Stimulated activated CD4-positive, alpha-beta T cell treated with anti-CD3 and anti-CD28 coated beads, Interleukin-2, amount 100 ng/mL, for 24 hours (primary cell): Measurements from ENCODE around the gene JDP2.

Source experiments
- DNase-seq, 2 donors: peaks; one replicate each; pipeline ENCODE4 v3.0.0-alpha.2; 2020

The JDP2 gene

DNA sequence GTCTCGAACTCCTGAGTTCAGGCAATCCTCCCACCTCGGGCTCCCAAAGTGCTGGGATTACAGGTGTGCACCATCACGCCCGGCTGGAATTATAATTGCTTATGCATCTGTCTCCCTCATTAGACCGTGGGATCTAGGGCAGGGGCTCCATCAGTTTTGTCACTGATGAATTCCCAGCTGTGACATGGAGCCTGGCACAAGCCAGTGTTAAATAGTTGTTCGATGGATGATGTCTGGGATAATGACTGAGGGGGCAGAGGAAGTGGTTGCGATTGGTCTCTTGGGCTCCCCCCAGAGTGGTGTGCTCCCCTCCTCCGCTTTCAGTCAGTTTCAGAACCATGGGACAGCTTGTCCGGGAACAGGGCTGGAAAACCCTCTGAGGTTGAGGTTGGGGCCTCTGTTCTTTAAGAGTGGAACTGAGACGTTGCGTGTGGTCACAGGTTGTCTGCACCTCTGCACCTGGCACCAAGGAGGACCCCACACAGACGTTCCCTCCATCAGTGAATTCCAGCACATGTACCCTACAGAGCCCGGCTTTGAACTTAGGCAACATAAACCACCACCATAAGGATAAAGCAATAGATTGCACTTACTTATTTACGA, 63.7 kb downstream of the JDP2 start:
- DNase-seq, result no peak

DNA sequence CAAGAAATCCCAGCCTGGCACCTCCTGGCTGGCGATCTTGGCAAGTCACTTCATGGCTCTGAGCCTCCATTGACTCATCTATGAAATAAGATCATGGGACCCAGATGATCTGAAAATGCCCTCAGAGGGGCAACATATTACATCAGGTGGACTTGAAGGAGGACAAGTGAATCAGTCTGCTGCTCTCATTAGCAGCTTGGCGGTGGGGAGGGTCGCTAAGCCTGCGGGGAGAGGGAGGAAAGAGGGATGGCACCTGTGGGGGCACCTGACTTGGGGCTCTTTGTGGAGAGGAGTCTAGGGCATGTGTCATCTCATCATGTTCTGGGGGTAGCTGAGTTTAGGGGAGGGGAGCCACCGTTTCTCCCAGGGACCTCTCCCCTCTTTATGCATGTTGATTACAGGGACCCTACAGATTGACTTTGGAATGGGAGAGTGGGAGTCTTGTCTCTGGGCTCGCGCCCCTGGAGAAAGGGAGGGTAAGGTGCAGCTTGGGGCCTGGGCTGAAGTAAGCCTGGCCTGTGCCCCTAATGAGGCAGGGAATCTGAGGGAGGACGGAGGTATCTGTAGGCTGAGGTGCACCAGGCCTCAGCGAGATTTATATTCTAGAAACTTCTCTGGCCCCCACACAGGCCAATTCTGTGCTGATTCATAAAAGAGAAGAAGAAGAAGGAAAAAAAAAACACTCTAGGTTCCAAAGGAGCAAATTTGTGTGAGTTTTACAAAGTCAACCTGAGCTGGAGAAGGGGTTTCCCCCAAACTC, 65.2 kb downstream of the JDP2 start:
- DNase-seq, result no peak

DNA sequence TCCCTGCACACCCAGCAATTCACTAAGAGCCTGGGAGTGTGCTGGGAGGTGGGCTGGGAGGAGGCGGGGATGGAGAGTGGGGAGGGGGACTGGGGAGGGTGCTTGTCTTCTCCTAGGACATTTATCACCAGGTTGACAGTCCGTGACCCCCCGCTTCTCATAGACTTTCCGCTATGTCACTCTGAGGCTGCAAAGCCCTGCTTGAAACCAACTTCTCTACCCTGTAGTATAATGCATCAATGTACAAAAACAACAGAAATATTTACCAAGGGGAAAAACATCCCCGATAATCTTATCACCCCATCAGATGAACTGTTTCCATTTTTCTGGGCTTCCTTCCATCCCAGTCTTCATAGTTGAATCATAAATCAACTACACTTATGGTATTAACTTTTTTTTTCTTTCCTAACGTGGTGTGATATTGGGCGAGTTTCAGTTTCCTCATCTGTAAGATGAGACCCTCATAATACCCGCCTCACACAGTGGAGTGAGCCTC, 65.8 kb downstream of the JDP2 start:
- DNase-seq, result no peak

DNA sequence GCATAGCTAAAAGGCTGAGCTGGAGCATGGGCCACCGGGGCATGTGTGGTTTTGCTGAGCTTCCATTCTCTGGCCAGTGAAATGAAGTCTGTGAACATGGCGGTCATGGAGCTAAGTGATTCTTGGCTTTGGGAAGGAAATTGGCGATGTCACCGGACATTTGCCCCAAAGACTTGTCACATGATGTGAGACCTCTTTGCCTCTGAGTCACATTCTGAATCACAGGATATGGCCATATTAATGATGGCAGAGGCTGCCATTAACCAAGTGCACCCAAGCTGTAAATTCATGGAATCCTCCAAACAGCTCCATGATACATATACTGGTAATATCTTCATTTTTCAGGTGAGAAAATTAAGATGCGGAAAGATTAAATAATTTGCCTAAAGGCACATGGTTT, 67.1 kb downstream of the JDP2 start:
- DNase-seq, result no peak

- no peak for DNase-seq
These were observed 67.6 kb downstream of the JDP2 start for GRCh38 chr14:75495399-75495798.

DNA sequence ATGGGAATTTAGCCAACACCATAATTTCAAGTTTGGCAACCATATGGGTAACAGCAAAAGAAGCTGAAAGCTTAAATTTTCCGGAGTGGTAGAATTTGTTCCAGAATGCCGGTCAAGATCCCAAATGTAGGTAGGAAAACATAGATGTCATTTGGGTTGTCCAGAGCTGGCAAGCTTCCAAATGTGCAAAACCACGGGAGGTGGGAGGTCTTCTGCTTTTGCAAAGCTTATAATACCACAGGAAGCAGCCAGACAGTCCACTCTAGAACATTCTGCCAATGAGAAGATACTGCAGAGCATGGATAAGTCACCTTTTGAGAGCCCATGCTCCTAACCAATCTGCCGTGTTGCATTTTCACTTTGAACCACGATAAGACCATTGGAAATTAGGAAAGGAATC, 68.1 kb downstream of the JDP2 start:
- no peak for DNase-seq

DNA sequence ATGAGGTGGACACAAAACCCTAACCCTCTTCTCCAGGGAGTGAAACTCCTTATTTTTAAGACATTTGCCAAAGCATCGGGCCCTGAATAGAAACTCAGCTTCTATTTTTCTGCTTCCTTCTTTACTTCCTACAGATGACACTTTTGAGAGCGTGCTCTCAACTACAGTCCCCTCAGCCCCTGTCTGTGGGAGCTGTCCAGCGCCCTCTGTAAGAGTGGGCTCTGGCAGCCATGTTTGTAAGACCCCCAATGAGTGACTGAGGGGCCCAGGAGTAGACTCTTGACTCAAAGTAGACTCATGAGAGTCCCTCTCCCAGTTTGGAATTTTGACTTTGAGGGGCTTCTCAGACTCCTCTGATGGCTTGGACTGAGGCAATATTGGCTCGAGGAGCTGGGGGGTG, 68.9 kb downstream of the JDP2 start:
- no peak for DNase-seq

DNA sequence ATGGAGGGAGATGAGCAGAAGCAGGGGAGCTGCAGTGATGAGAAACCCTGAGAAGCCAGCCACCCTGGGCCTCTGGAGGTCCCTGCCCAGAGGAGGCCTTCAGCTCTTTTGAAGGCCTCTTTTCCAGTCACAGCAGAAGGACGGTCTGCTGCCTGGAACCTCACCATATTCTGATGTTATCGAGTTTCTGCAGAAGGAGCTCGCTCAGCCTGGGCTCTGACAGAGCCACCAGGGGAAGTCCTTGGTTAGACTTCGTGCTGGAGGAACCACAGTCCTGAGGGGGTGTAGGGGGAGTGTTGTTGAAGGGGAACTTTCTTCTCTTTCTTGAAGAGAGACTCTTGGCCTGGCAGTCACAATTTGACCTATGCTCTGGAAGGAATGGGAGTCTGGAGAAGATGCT, 69.4 kb downstream of the JDP2 start:
- DNase-seq, result peak in 1 of 2 donors; percentile 35

DNA sequence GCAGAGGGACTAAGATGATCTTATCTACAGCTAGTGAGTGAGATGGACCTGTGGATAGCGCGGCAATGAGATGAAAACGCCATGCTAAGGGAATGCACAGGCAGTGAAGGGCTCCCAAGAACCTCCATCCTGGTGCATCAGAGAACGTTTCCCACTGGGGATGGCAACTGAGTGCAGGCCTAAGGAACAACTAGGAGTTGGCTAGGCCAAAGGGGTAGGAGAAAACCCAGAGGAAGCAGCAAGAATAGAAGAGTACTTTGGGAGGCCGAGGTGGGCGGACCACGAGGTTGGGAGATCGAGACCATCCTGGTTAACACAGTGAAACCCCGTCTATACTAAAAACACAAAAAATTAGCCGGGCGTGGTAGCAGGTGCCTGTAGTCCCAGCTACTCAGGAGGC, 69.9 kb downstream of the JDP2 start:
- no peak for DNase-seq

- no peak for DNase-seq
These were observed 71.5 kb downstream of the JDP2 start for GRCh38 chr14:75499084-75499875.

GRCh38 chr14:75501080-75501479, 73.3 kb downstream of the JDP2 start:
- no peak for DNase-seq

- DNase-seq, result no peak
These were observed 76.6 kb downstream of the JDP2 start for GRCh38 chr14:75504411-75504810.

- DNase-seq, result no peak
These were observed 79.1 kb downstream of the JDP2 start for GRCh38 chr14:75506930-75507329.

- DNase-seq, result no peak
These were observed 82.7 kb downstream of the JDP2 start for GRCh38 chr14:75510547-75510946.

DNA sequence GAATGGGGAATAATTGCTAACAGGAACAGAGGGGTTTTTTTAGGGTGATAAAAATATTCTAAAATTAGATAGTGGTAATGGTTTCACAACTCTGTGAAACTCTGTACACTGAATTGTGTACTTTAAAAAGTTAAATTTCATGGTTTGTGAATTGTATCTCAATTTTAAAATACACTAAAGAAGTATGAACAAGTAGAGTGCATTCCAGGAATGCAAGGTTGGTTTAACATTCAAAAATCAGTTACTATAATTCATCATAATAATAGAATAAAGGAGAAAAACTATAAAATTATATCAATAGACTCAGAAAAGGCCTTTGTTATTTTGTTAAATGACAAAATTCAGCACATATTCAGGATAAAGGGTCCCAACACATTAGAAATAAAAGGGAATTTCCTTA, 83.4 kb downstream of the JDP2 start:
- no peak for DNase-seq

DNA sequence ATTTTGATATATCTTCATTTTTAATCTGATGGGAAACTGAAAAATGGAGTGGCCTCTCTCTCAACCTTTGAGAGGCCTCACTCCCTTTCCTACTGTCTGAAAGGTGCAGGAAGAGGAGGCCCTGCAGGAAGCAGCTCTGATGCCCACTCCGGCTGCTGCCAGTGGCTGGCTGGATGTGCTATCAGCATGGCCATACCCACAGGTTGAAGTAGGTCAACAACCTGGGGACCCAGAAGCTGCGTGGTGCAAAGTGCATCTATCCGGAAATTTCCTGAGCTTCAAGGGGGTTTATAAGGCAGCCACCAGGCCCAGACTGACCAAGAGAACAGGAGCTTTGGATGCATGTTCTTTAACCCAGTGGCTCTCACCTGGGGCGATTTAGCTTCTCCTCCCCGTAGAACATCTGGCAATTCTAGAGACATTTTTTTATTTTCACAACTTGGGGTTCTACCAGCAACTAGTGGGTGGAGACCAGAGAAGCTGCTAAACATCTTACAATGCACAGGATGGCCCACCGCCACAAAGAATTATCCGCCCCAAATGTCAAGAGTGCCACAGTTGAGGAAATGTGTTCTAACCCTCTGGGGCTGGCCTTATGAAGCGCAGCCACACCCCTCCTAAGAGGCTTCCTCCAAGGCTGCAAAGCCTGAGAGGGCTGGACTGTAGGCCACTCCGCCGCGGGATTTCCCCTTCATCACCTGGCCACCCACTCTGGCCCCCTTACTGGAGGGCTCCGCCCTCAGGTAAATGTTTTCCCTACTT, 86.3 kb downstream of the JDP2 start:
- no peak for DNase-seq

DNA sequence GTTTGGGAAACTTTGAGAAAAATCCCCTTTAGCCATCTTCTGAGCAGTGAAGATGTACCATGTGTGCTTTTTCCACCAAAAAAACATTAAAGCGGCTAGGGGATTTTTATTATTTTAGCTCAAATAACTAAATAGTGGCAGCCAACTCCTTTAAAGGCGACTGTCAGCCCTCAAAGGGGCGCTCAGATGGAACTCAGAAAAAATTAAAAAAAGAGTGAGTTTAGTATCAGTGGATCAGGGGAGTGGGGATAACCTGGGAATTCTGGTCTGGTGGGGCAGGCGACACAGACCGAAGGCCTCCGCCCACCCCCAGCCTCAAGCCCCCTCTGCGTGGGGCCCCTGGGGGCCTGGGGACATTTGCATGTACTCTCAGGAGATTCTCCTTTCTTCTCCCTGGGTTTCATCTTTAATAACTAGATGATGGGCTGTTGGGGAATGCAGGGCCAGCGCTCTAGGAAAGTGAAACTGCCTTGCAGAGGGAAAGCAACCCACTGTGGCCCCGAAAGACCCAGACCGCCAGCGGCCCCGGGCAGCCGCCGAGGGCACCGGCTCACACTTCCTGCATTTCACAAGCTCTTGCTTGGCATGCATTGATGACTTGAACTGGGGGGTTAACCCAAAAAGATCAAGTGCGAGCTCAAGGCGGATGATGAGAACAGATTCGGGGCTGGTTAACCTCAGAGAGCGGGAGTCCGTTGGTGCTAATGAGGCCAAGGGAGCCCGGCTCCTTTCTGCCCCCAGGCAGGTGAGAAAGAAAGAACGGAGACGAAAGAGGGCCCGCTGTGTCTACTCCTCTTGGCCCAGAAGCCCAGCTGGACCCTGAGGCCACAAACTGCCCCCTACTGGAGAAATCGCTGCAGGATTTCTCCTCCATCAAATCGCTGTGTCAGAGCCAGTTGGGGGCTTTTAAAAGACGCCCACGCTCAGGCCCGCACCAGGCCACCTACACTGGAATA, 87.1 kb downstream of the JDP2 start:
- DNase-seq, result peak; percentile 46 to 51

- DNase-seq, result no peak
These were observed 87.8 kb downstream of the JDP2 start for GRCh38 chr14:75515629-75515996.

- DNase-seq, result no peak
These were observed 90.8 kb downstream of the JDP2 start for GRCh38 chr14:75518625-75519024.

- no peak for DNase-seq
These were observed 91.6 kb downstream of the JDP2 start for GRCh38 chr14:75519394-75519793.

DNA sequence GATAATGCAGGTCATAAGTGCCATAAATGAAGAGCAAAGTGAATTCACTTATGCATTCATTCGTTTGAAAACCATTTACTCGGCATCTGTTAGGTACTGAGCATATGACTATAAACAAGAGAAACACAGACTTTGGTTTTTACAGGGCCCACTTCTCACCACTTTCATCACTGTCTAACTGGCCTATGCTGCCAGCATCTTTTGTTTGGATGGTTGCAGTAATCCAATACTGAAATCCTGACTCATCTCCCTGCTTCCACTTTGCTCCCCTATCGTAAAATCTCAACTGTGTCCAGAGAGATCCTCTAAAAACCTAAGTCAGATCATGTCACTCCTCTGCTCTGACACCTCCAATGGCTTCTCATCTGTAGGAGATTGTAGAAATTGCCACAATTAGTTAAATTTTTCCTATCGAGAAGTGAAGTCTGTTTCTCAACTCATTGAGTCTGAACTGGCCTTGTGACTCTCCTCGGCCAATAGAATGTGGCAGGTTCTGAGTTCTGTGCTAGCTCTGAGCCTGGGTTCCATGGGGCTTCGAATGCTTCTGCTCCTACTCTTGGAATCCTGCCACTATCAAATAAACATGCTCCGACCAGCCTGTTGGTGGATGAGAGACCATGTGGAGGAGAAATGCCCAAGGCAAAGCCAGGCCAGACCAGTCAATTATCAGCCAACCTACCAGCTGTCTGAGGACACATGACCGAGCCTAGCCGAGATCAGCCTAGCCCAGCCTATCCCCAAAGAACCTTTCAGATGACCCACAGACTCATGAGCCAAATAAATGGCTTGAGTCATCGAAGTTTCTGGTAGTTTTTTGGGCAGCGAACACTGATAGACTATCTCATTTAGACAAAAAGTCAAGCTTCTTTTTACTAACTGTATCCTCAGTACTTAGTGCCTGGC, 92.3 kb downstream of the JDP2 start:
- no peak for DNase-seq
